Kidney (tissue), 14 donors: ENCODE measurements around the gene MEN1. TPM values are rescaled to one million over a fixed set of nuclear protein-coding genes. Genes with fewer than 3 reads are reported as not detected.
"Not testable (repeated sequence)": the region's sequence is repeated elsewhere in the genome, so short reads cannot be mapped to it uniquely, and the experiment has no call there.

ENCODE experiments used
- DNase-seq, 5 donors: peaks; one replicate each; pipeline ENCODE4 v3.0.0-alpha.2; 2013 to 2020
- FAIRE-seq: peaks from 2 replicates; lab custom pipeline; 2012; peaks lifted over from hg19 to GRCh38; lab: Jason Lieb, UNC
- H3K27ac ChIP-seq, 2 donors: one replicate each; pipeline ENCODE4 v1.7.0; 2013; ENCODE audit warnings: low read depth in 2 of 2, low read length in 2 of 2, inconsistent platforms in 1 of 2
- H3K27me3 ChIP-seq: one replicate; pipeline ENCODE4 v1.7.1; 2013; ENCODE audit warnings: low read length, inconsistent platforms; ENCODE audit not compliant: control insufficient read depth, insufficient read depth
- H3K36me3 ChIP-seq, 3 donors: one replicate each; pipeline versions ENCODE4 v1.7.0 to v1.7.1; 2013; ENCODE audit warnings: low read length in 3 of 3, control low read depth in 1 of 3, inconsistent platforms in 1 of 3; ENCODE audit not compliant: insufficient read depth in 3 of 3, control insufficient read depth in 2 of 3
- H3K4me1 ChIP-seq, 3 donors: one replicate each; pipeline versions ENCODE4 v1.7.0 to v1.7.1; 2013; ENCODE audit warnings: low read length in 3 of 3, inconsistent platforms in 1 of 3, low read depth in 1 of 3; ENCODE audit not compliant: control insufficient read depth in 2 of 3, insufficient read depth in 2 of 3
- H3K4me3 ChIP-seq, 3 donors: one replicate each; pipeline versions ENCODE4 v1.7.0 to v1.8.1; 2013; ENCODE audit warnings: low read length in 3 of 3, control low read depth in 1 of 3, inconsistent platforms in 1 of 3
- H3K9ac ChIP-seq, 3 donors: one replicate each; pipeline versions ENCODE4 v1.7.0 to v1.7.1; 2013; ENCODE audit warnings: low read length in 3 of 3, control low read depth in 1 of 3, inconsistent platforms in 1 of 3
- H3K9me3 ChIP-seq, 3 donors: one replicate each; pipeline versions ENCODE4 v1.7.0 to v1.7.1; 2013; ENCODE audit warnings: low read length in 3 of 3, control low read depth in 1 of 3, inconsistent platforms in 1 of 3; ENCODE audit not compliant: control insufficient read depth in 2 of 3, insufficient read depth in 1 of 3
- intact Hi-C: fragments of 100-400 bp; cut with DNase I; formaldehyde crosslinking; loops from one replicate; pipeline ENCODE4 v1.11.1; 2022
- polyA plus RNA-seq: library from polyadenylated mRNA; stranded (reverse); fragments of 350-450 nt; fragmentation: Illumina TruSeq; extraction: RNeasy Lipid Tissue Mini Kit (QIAGEN cat#74804); gene quantifications from one replicate; pipeline ENCODE4 v1.2.3, GENCODE V29; 2014; ENCODE audit warnings: low read depth, low replicate concordance; ENCODE audit not compliant: insufficient read depth
- total RNA-seq: library from RNA; stranded (reverse); fragmentation: NEBNext Ultra II Directional; extraction: Animal tissue kit (Norgen Biotek cat#: 25700); gene quantifications from one replicate; pipeline ENCODE4 v1.2.1, GENCODE V29; 2021
- TF ChIP-seq, protein P1 (sequence below): IDR thresholded peaks from 3 replicates; pipeline ENCODE4 v1.5.1; 2012; ENCODE audit warnings: mild to moderate bottlenecking, moderate library complexity, borderline replicate concordance; ENCODE audit not compliant: insufficient read depth; ENCODE audit errors: extremely low read depth
- donor health status: control.
- donor health status: control.
- donor health status: control.
- donor health status: control.
- donor health status: control.
- donor health status: DM: yes; HTN: yes; CAD: no.
- donor health status: Normal renal cell carcinoma (clear cell type).

Gene MEN1
- total and polyA plus RNA-seq, 2 donors from 2014 or later: 20.9 to 24.0 TPM

DNA sequence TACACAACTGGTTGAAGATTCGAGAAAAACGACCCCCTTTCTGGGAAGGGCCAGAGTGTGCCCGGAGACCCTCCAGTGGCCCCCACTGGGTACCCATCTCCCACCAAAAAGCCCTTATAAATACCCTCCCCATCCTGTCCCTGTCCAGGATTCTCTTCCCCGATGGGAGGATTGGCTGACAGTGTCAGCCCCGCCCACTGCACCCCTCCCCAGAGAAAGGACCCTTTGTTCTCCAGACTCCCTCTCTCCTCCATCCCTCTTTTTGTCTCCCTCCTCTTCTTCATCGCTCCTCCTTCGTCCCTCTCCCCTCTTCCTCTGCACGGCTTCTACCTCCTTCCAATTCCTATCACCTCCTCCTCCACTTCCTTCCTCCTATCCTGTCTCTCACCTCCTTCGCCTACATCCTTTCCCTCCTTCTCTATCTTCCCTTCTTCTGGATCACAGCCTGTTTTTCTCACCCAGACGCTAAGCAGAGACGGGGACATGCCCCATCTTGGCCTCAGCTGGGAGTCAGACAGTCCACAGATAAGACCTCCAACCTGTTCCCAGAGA is 13.3 kb upstream of the MEN1 start:
- no peak for FAIRE-seq
- H3K9me3 ChIP-seq: no peaks in the 10 kb centered on the region
- no peak overlapping the region for H3K9ac ChIP-seq
- H3K36me3 ChIP-seq: no peaks in the 10 kb centered on the region
- no peaks in the 10 kb centered on the region for H3K4me1 ChIP-seq
- H3K4me3 ChIP-seq: no peak overlapping the region
- no peak overlapping the region for H3K27ac ChIP-seq
- intact Hi-C loops: no loop called here
- H3K27me3 ChIP-seq: no peaks in the 10 kb centered on the region
- TF ChIP-seq, protein P1, sequence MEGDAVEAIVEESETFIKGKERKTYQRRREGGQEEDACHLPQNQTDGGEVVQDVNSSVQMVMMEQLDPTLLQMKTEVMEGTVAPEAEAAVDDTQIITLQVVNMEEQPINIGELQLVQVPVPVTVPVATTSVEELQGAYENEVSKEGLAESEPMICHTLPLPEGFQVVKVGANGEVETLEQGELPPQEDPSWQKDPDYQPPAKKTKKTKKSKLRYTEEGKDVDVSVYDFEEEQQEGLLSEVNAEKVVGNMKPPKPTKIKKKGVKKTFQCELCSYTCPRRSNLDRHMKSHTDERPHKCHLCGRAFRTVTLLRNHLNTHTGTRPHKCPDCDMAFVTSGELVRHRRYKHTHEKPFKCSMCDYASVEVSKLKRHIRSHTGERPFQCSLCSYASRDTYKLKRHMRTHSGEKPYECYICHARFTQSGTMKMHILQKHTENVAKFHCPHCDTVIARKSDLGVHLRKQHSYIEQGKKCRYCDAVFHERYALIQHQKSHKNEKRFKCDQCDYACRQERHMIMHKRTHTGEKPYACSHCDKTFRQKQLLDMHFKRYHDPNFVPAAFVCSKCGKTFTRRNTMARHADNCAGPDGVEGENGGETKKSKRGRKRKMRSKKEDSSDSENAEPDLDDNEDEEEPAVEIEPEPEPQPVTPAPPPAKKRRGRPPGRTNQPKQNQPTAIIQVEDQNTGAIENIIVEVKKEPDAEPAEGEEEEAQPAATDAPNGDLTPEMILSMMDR: no peak
- DNase-seq: no peak

DNA sequence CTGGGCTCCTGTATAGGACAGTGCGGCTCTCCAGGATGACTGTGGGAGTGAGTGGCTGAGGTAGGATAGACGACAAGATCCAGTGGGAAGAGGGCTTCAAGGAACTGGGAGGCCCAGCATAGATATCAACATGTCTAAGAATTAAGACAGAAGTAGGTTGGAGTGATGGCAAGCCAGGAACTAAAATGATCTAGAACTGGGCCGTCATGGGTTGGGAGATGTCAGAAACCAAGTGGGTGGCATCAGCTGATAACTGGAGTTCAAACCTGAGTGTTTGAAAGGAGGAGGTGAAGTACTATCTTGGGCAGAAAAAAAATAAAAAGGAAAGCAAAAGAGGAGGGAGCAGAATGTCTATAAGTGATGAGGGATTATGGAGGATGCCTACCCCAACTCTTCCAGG is 7.1 kb upstream of the MEN1 start:
- FAIRE-seq (no peak), DNase-seq (no peak)
- no peaks in the 10 kb centered on the region for H3K4me1 ChIP-seq
- no peak overlapping the region for H3K9ac ChIP-seq
- TF ChIP-seq, protein P1: no peak
- H3K27me3 ChIP-seq: no peaks in the 10 kb centered on the region
- H3K9me3 ChIP-seq: no peaks in the 10 kb centered on the region
- no peaks in the 10 kb centered on the region for H3K36me3 ChIP-seq
- no peak overlapping the region for H3K27ac ChIP-seq
- no peak overlapping the region for H3K4me3 ChIP-seq
- intact Hi-C loops: no loop called here

DNA sequence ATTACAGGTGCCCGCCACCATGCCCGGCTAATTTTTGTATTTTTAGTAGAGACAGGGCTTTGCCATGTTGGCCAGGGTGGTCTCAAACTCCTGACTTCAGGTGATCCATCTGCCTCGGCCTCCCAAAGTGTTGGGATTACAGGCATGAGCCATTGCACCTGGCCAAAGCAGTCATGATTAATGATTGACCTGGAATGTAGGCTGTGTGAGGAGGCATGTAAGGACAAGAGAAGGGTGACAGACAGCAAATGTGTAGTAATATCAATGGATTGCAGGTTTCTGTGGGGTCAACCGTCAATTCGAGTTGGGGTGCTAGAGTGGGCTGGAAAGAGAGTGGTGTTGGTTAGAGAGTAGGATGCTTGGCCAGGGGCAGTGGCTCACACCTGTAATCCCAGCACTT is 5.1 kb upstream of the MEN1 start:
- H3K9me3 ChIP-seq, H3K27ac ChIP-seq, H3K4me1 ChIP-seq, H3K4me3 ChIP-seq, H3K36me3 ChIP-seq, H3K9ac ChIP-seq, intact Hi-C loops, DNase-seq, H3K27me3 ChIP-seq, FAIRE-seq: not testable (repeated sequence)

DNA sequence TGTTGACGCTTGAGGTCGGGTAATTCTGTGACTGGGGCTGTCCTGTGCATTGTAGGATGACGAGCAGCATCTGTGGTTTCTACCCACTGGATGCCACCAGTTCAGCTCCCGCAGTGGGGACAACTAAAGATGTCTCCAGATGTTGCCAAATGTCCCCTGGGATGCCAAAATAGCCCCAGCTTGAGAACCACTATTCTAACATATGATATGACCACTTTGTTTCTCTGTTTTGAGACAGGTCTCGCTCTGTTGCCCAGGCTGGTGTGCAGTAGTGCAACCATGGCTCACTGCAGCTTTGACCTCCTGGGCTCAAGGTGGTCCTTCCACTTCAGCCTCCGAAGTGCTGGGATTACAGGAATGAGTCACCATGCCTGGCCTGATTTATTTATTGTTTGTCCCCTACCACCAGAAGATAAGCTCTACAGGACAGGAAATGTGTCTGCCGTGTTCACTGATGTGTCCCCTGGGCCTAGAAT is 4.4 kb upstream of the MEN1 start:
- TF ChIP-seq, protein P1: no peak
- Histone ChIP-seq H3K9ac (no peak overlapping the region), H3K9me3 (no peaks in the 10 kb centered on the region), H3K27ac (no peak overlapping the region), H3K36me3 (no peaks in the 10 kb centered on the region), H3K4me3 (no peak overlapping the region), H3K4me1 (peaks cover 0 to under 1% (median 0%) of the 10 kb centered on the region in 3 donors), H3K27me3 (no peaks in the 10 kb centered on the region)
- intact Hi-C loops: no loop called here
- FAIRE-seq (no peak), DNase-seq (no peak)
